ENCODE results near the gene FMN1. TPM values are rescaled to one million over a fixed set of nuclear protein-coding genes. Genes with fewer than 3 reads are reported as not detected.

The FMN1 gene
- polyA plus RNA-seq, 1 donor from 2014 or later, result 0.40 TPM

DNA sequence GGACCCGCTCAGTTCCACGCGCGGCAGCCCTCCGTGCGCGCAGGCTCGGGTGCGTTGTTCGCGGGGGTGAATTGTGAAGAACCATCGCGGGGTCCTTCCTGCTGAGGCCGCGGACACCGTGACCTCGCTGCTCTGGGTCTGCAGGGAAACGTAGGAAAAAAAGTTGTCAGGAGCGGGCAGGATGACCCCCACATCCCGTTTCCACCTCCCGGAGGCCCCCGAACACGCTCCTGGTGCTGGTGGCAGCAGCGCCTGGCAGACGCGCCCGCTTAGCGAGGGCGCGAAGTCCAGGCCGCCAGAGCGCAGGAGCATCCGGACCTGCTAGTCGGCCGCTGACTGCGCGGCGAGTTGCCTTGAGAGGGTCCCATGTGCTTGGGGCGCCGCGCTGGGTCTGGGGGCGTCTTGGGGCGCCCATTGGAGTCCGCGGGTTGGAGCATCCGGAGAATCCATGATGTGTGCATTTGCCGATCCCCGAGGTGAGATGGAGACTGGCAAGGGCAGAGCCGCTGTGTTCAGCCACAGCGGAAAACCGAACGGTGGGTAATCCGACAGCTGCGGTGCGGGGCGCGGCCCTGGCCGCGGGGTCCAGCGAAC, 476.2 kb downstream of the FMN1 start:
- Histone ChIP-seq H3F3A (ENCODE audit: insufficient read depth, low read length, poor library complexity, severe bottlenecking) (no peaks in the 10 kb centered on the region), H3K27ac (ENCODE audit: low read length) (no peak overlapping the region), H3K79me2 (replicated peaks; ENCODE audit: insufficient read depth, low read length) (no peaks in the 10 kb centered on the region), H3K27me3 (ENCODE audit: insufficient read depth, low read depth, low read length) (peaks cover 81% of the 10 kb centered on the region), H3K4me3 (ENCODE audit: low read length) (peak overlapping the region; percentile 68), H3K9me2 (ENCODE audit: insufficient read depth, low read length) (no peaks in the 10 kb centered on the region), H3K36me3 (ENCODE audit: insufficient read depth, low read length) (no peaks in the 10 kb centered on the region), H2AFZ (ENCODE audit: low read depth, low read length) (no peak overlapping the region), H3K9ac (ENCODE audit: low read length) (peak overlapping the region; percentile 23), H3K9me3 (ENCODE audit: low read length) (no peaks in the 10 kb centered on the region), H4K20me1 (ENCODE audit: insufficient read depth) (no peaks in the 10 kb centered on the region), H3K4me2 (ENCODE audit: low read length) (peak overlapping the region; percentile 30)
- TF ChIP-seq EP300 (conservative IDR thresholded peaks at IDR 0.05; ENCODE audit: poor library complexity, severe bottlenecking) (no peak), MXI1 (conservative IDR thresholded peaks at IDR 0.05; ENCODE audit: poor library complexity, severe bottlenecking) (peak; percentile 31), RAD21 (conservative IDR thresholded peaks at IDR 0.05) (no peak), TAF1 (IDR thresholded peaks at IDR 0.05; ENCODE audit: low read depth) (no peak), EZH2 (IDR thresholded peaks at IDR 0.05; ENCODE audit: borderline replicate concordance, insufficient read depth, low read length, poor library complexity, severe bottlenecking) (peak; percentile 67), SMC3 (conservative IDR thresholded peaks at IDR 0.05; ENCODE audit: poor library complexity) (no peak), POLR2AphosphoS5 (IDR thresholded peaks at IDR 0.05) (no peak)
- TF ChIP-seq, protein P1, sequence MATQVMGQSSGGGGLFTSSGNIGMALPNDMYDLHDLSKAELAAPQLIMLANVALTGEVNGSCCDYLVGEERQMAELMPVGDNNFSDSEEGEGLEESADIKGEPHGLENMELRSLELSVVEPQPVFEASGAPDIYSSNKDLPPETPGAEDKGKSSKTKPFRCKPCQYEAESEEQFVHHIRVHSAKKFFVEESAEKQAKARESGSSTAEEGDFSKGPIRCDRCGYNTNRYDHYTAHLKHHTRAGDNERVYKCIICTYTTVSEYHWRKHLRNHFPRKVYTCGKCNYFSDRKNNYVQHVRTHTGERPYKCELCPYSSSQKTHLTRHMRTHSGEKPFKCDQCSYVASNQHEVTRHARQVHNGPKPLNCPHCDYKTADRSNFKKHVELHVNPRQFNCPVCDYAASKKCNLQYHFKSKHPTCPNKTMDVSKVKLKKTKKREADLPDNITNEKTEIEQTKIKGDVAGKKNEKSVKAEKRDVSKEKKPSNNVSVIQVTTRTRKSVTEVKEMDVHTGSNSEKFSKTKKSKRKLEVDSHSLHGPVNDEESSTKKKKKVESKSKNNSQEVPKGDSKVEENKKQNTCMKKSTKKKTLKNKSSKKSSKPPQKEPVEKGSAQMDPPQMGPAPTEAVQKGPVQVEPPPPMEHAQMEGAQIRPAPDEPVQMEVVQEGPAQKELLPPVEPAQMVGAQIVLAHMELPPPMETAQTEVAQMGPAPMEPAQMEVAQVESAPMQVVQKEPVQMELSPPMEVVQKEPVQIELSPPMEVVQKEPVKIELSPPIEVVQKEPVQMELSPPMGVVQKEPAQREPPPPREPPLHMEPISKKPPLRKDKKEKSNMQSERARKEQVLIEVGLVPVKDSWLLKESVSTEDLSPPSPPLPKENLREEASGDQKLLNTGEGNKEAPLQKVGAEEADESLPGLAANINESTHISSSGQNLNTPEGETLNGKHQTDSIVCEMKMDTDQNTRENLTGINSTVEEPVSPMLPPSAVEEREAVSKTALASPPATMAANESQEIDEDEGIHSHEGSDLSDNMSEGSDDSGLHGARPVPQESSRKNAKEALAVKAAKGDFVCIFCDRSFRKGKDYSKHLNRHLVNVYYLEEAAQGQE (IDR thresholded peaks at IDR 0.05; ENCODE audit: borderline replicate concordance), result no peak
- TF ChIP-seq, protein P2, sequence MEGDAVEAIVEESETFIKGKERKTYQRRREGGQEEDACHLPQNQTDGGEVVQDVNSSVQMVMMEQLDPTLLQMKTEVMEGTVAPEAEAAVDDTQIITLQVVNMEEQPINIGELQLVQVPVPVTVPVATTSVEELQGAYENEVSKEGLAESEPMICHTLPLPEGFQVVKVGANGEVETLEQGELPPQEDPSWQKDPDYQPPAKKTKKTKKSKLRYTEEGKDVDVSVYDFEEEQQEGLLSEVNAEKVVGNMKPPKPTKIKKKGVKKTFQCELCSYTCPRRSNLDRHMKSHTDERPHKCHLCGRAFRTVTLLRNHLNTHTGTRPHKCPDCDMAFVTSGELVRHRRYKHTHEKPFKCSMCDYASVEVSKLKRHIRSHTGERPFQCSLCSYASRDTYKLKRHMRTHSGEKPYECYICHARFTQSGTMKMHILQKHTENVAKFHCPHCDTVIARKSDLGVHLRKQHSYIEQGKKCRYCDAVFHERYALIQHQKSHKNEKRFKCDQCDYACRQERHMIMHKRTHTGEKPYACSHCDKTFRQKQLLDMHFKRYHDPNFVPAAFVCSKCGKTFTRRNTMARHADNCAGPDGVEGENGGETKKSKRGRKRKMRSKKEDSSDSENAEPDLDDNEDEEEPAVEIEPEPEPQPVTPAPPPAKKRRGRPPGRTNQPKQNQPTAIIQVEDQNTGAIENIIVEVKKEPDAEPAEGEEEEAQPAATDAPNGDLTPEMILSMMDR (IDR thresholded peaks at IDR 0.05; ENCODE audit: poor library complexity, severe bottlenecking), result no peak

DNA sequence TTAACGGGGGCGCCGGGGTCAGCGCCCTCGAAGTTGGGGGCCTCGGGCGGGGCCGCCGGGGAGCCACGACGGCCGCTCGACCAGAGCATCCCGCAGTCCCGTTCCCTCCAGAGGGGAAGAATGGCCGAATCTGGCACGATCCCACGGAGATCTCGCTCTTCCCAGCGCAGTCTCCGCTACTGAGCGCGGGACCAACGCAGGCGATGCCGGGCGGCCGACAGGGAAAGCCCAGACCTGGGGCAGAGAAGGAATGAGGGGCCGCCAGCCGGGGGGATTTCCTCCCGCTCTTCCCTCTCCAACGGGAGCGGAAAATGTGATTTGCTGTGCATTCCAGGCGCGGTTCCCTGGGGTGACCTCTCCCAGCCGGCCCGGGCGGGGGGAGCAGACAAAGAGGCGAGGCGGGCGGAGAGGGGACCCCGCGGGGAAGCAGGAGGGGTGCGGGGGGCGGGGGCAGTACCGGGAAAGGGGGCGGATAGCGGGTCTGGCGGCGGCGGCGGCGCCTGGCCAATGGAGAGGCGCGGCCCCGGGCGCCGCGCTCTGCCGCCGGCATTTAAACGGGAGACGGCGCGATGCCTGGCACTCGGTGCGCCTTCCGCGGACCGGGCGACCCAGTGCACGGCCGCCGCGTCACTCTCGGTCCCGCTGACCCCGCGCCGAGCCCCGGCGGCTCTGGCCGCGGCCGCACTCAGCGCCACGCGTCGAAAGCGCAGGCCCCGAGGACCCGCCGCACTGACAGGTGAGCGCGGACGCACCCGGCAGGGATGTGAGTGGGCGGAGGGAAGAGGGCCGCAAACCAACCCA, 476.9 kb downstream of the FMN1 start, which contains the start of gene GREM1:
Gene GREM1, plus strand, starts transcription at position 579 of the 801 bp plus-strand sequence. CDS start 12,687 bp downstream, outside the sequence.
- H3K4me2 ChIP-seq (ENCODE audit: low read length), result peak within 1 kb of the TSS; percentile 30
- H3K4me3 ChIP-seq (ENCODE audit: low read length), result peak within 1 kb of the TSS; percentile 68
- no peaks in the 10 kb centered on the region for H3K36me3 ChIP-seq (ENCODE audit: insufficient read depth, low read length)
- no peaks in the 10 kb centered on the region for H3K79me2 ChIP-seq (replicated peaks; ENCODE audit: insufficient read depth, low read length)
- H3F3A ChIP-seq (ENCODE audit: insufficient read depth, low read length, poor library complexity, severe bottlenecking), result no peaks in the 10 kb centered on the region
- H3K27me3 ChIP-seq (ENCODE audit: insufficient read depth, low read depth, low read length), result peaks cover 81% of the 10 kb centered on the region
- H3K9ac ChIP-seq (ENCODE audit: low read length), result peak within 1 kb of the TSS; percentile 42
- TF ChIP-seq MXI1 (conservative IDR thresholded peaks at IDR 0.05; ENCODE audit: poor library complexity, severe bottlenecking) (peak; percentile 82), POLR2AphosphoS5 (IDR thresholded peaks at IDR 0.05) (no peak), EZH2 (IDR thresholded peaks at IDR 0.05; ENCODE audit: borderline replicate concordance, insufficient read depth, low read length, poor library complexity, severe bottlenecking) (no peak)
- H3K27ac ChIP-seq (ENCODE audit: low read length), result no peak within 1 kb of the TSS
- no peaks in the 10 kb centered on the region for H4K20me1 ChIP-seq (ENCODE audit: insufficient read depth)
- no peaks in the 10 kb centered on the region for H3K9me3 ChIP-seq (ENCODE audit: low read length)
- no peaks in the 10 kb centered on the region for H3K9me2 ChIP-seq (ENCODE audit: insufficient read depth, low read length)
- no peak within 1 kb of the TSS for H2AFZ ChIP-seq (ENCODE audit: low read depth, low read length)
